HepG2 (cell line): ENCODE data around the gene RAB40C. TPM values are rescaled to one million over a fixed set of nuclear protein-coding genes. Genes with fewer than 3 reads are reported as not detected.

Source experiments
- ATAC-seq: fragments of 200-7000 bp; cut with Tn5 transposase; 3 replicates; pipeline ENCODE4 v1.9.1; 2020; ENCODE audit warnings: mild to moderate bottlenecking, moderate library complexity
- BruUV-seq: library from RNA; stranded (reverse); fragments of 400-500 nt; replicated peaks from 2 replicates; lab custom pipeline; 2021; lab: Mats Ljungman, UMichigan
- CTCF ChIA-PET: fragments of 300-600 bp; formaldehyde crosslinking; extraction: SDS; loops from one replicate; lab custom pipeline; 2021; ENCODE audit warnings: low total read pairs, inconsistent platforms, low intra/inter-chr PET ratio; lab: Yijun Ruan, JAX
- POLR2A ChIA-PET: fragments of 350-600 bp; sonication (Branson Sonifier 250); formaldehyde crosslinking; loops from one replicate; lab custom pipeline; 2020; ENCODE audit warnings: antibody characterized with exemption, inconsistent platforms; lab: Yijun Ruan, JAX
- DNase-seq: peaks from one replicate; pipeline ENCODE4 v3.0.0-alpha.2; 2015; ENCODE audit warnings: low spot score
- FAIRE-seq: peaks from 3 replicates; lab custom pipeline; 2011; peaks lifted over from hg19 to GRCh38; lab: Jason Lieb, UNC
- H2AFZ ChIP-seq: one replicate; pipeline ENCODE4 v1.6.1; 2011; ENCODE audit warnings: low read length, inconsistent platforms
- H3K27ac ChIP-seq: fragments of 300-600 bp; 3 replicates; pipeline ENCODE4 v1.8.0; 2011; ENCODE audit warnings: mixed run types, mild to moderate bottlenecking, mixed read lengths, low read length, inconsistent platforms; ENCODE audit not compliant: insufficient read depth; ENCODE audit errors: extremely low read length
- H3K27me3 ChIP-seq, 2 experiments: fragments of 200-600 bp in 1 of 2; 2 replicates in 1 of 2; 3 replicates in 1 of 2; pipeline versions ENCODE4 v1.6.0 to v1.8.0; 2011; ENCODE audit warnings: low read length in 2 of 2, mild to moderate bottlenecking in 2 of 2, moderate library complexity in 2 of 2, inconsistent platforms in 1 of 2; ENCODE audit not compliant: insufficient read depth in 2 of 2, control insufficient read depth in 1 of 2
- H3K36me3 ChIP-seq, 2 experiments: fragments of 200-600 bp in 1 of 2; replicated peaks in 1 of 2; 2 replicates in 1 of 2; 3 replicates in 1 of 2; pipeline versions ENCODE4 v1.5.1 to v1.8.0; 2011; ENCODE audit warnings: low read length in 2 of 2, inconsistent platforms in 1 of 2; ENCODE audit not compliant: insufficient read depth in 2 of 2, control insufficient read depth in 1 of 2
- H3K4me1 ChIP-seq: 2 replicates; pipeline ENCODE4 v1.5.1; 2012; ENCODE audit warnings: low read length, inconsistent platforms; ENCODE audit not compliant: insufficient read depth
- H3K4me2 ChIP-seq: 2 replicates; pipeline ENCODE4 v1.6.0; 2011; ENCODE audit warnings: low read depth, low read length, inconsistent platforms
- H3K4me3 ChIP-seq, 3 experiments: fragments of 200-600 bp in 1 of 3; sonication (generic), shearing (Covaris generic) in 1 of 3; replicated peaks in 1 of 3; 2 replicates each; pipeline ENCODE4 v1.5.1; 2011 to 2016; ENCODE audit warnings: low read length in 3 of 3, inconsistent platforms in 2 of 3, low read depth in 2 of 3, mild to moderate bottlenecking in 2 of 3, control low read depth in 1 of 3, mixed read lengths in 1 of 3; ENCODE audit not compliant: insufficient read depth in 1 of 3
- H3K79me2 ChIP-seq: one replicate; pipeline ENCODE4 v1.6.1; 2011; ENCODE audit warnings: low read length, inconsistent platforms; ENCODE audit not compliant: insufficient read depth
- H3K9ac ChIP-seq: 2 replicates; pipeline ENCODE4 v1.6.0; 2011; ENCODE audit warnings: mild to moderate bottlenecking, low read depth, low read length, inconsistent platforms; ENCODE audit not compliant: insufficient read depth
- H3K9me3 ChIP-seq: 2 replicates; pipeline ENCODE4 v1.5.1; 2012; ENCODE audit warnings: mild to moderate bottlenecking, low read length
- H4K20me1 ChIP-seq: 2 replicates; pipeline ENCODE4 v1.6.0; 2011; ENCODE audit warnings: inconsistent platforms, mild to moderate bottlenecking, low read length, moderate library complexity; ENCODE audit not compliant: insufficient read depth
- CC2D1A ChIP-seq: sonication (generic); formaldehyde crosslinking; IDR thresholded peaks from 2 replicates; pipeline ENCODE4 v1.8.1; 2023; ENCODE audit warnings: mild to moderate bottlenecking, missing genetic modification reagents
- FOXM1 ChIP-seq: sonication (generic); formaldehyde crosslinking; IDR thresholded peaks from 2 replicates; pipeline ENCODE4 v1.5.0; 2020; ENCODE audit warnings: missing genetic modification reagents
- FUBP1 ChIP-seq: sonication (generic); formaldehyde crosslinking; IDR thresholded peaks from 2 replicates; pipeline ENCODE4 v1.5.1; 2020; ENCODE audit warnings: missing genetic modification reagents, mild to moderate bottlenecking, borderline replicate concordance
- KAT8 ChIP-seq: IDR thresholded peaks from 2 replicates; pipeline ENCODE4 v1.6.1; 2016; ENCODE audit warnings: missing genetic modification reagents, missing compliant biosample characterization
- PTBP1 ChIP-seq: fragments of 200-400 bp; formaldehyde crosslinking; IDR thresholded peaks from 2 replicates; pipeline ENCODE4 v1.6.1; 2018; ENCODE audit warnings: low read length, low read depth; ENCODE audit not compliant: poor library complexity, severe bottlenecking
- RNF219 ChIP-seq: sonication (generic); formaldehyde crosslinking; IDR thresholded peaks from 2 replicates; pipeline ENCODE4 v1.5.0; 2020; ENCODE audit warnings: mild to moderate bottlenecking, missing genetic modification reagents
- SMARCE1 ChIP-seq: fragments of 450-650 bp; IDR thresholded peaks from 2 replicates; pipeline ENCODE4 v1.6.1; 2017; ENCODE audit warnings: borderline replicate concordance
- SP1 ChIP-seq, 2 experiments: fragments of 450-650 bp in 1 of 2; sonication (generic) in 1 of 2; formaldehyde crosslinking in 1 of 2; IDR thresholded peaks; 2 replicates each; pipeline versions ENCODE4 v1.4.0 to v1.6.1; 2016 to 2020; ENCODE audit warnings: missing genetic modification reagents in 1 of 2
- STAT6 ChIP-seq: sonication (generic); formaldehyde crosslinking; IDR thresholded peaks from 2 replicates; pipeline ENCODE4 v1.4.0; 2020; ENCODE audit warnings: missing genetic modification reagents, mild to moderate bottlenecking, borderline replicate concordance
- THYN1 ChIP-seq: sonication (generic); formaldehyde crosslinking; IDR thresholded peaks from 2 replicates; pipeline ENCODE4 v1.8.1; 2023; ENCODE audit warnings: low read depth, mild to moderate bottlenecking, moderate library complexity, missing genetic modification reagents, borderline replicate concordance
- ZBTB38 ChIP-seq: sonication (generic); formaldehyde crosslinking; IDR thresholded peaks from 2 replicates; pipeline ENCODE4 v1.5.1; 2020; ENCODE audit warnings: mild to moderate bottlenecking, missing genetic modification reagents
- ZNF513 ChIP-seq: sonication (generic); formaldehyde crosslinking; conservative IDR thresholded peaks from 2 replicates; pipeline ENCODE4 v1.5.0; 2020; ENCODE audit warnings: missing genetic modification reagents
- ZNF576 ChIP-seq: sonication (generic); formaldehyde crosslinking; IDR thresholded peaks from 2 replicates; pipeline ENCODE4 v1.4.0; 2020; ENCODE audit warnings: mild to moderate bottlenecking, missing genetic modification reagents
- WGBS: methylation state at CpG from one replicate; pipeline ENCODE4 v1.1.6; 2017; ENCODE audit warnings: low lambda C conversion rate; 5-methylcytosine and 5-hydroxymethylcytosine counted together
- in situ Hi-C: cut with HindIII; loops from 2 replicates; pipeline ENCODE4 v1.10.0; 2017; ENCODE audit warnings: low pct_unique_long_range_greater_than_20kb; ENCODE audit not compliant: extremely low pct_ligation_motif_present
- intact Hi-C: fragments of 100-400 bp; cut with micrococcal nuclease; formaldehyde crosslinking; loops from one replicate; pipeline ENCODE4 v1.10.0; 2022; ENCODE audit not compliant: unreplicated experiment
- polyA plus RNA-seq, 8 experiments: library from polyadenylated mRNA; depleted of rRNA in 3 of 8; stranded (reverse) in 7 of 8; unstranded in 1 of 8; fragments of >200 nt; fragmentation: Illumina TruSeq in 4 of 8; extraction: Trizol in 4 of 8; gene quantifications; 2 replicates each; pipeline versions ENCODE4 v1.2.1 to v1.2.3, GENCODE V29; 2011 to 2016; ENCODE audit warnings: low read depth in 4 of 8, missing spikeins in 1 of 8, mixed read lengths in 1 of 8; ENCODE audit not compliant: insufficient read depth in 1 of 8
- total RNA-seq, 5 experiments: library from RNA; depleted of rRNA; stranded (reverse); fragments of >200 nt; fragmentation: Illumina TruSeq; extraction: Trizol; gene quantifications; 2 replicates each; pipeline ENCODE4 v1.2.3, GENCODE V29; 2016; ENCODE audit warnings: low read depth in 1 of 5

The RAB40C gene
- total and polyA plus RNA-seq, 2 of the 13 experiments (the other 11 are each of a cell fraction or from before 2014, with no cell fraction given) = 7.7 to 11.5 TPM

GRCh38 chr16:603933-604332 is 14.1 kb downstream of the RAB40C start (continued):
- TF ChIP-seq KAT8 (CRISPR knock-in tag) (no peak), CC2D1A (CRISPR knock-in tag) (no peak), SMARCE1 (no peak), STAT6 (CRISPR knock-in tag) (no peak)

- ChIA-PET POLR2A (no interaction called here), CTCF (interaction anchor here (1.1 kb wide), 1 partner anchor 28 kb away, joined by 3 read pairs; no protein-coding TSS in a partner anchor)
- H3K27me3 ChIP-seq = no peaks in the 10 kb centered on the region
- no peaks in the 10 kb centered on the region for H3K9me3 ChIP-seq
- no peak overlapping the region for H3K27ac ChIP-seq
- no TSS peak for BruUV-seq
- H2AFZ ChIP-seq = no peak overlapping the region
- H3K36me3 ChIP-seq = 0 out of 5 replicates have a peak, but pooled peaks cover 0 to 3% of the 10 kb centered on the region in 2 experiments
- DNase-seq = no peak
- no peak for ATAC-seq
- peaks cover 17% of the 10 kb centered on the region for H3K4me1 ChIP-seq
- H3K9ac ChIP-seq = no peak overlapping the region
- H3K79me2 ChIP-seq = peaks cover 8% of the 10 kb centered on the region
- no peaks in the 10 kb centered on the region for H4K20me1 ChIP-seq
- in situ Hi-C loops = no loop called here
- TF ChIP-seq RNF219 (CRISPR knock-in tag) = no peak
- TF ChIP-seq ZNF576 (CRISPR knock-in tag) = no peak
- TF ChIP-seq ZBTB38 (CRISPR knock-in tag) = no peak
- TF ChIP-seq FUBP1 (CRISPR knock-in tag) = no peak
- no peak for TF ChIP-seq THYN1 (CRISPR knock-in tag)
- no peak for TF ChIP-seq SP1 (IDR thresholded peaks at IDR 0.05)
- no peak for TF ChIP-seq SP1 (CRISPR knock-in tag; IDR thresholded peaks at IDR 0.05)
- no peak for TF ChIP-seq ZNF513
- no peak for TF ChIP-seq FOXM1 (CRISPR knock-in tag)
- TF ChIP-seq PTBP1 = no peak
- no peak overlapping the region for H3K4me2 ChIP-seq
- FAIRE-seq = no peak
- whole genome bisulfite sequencing = 99% methylated on average over 9 of the region's 22 CpGs
- intact Hi-C loops = no loop called here
- no peak overlapping the region for H3K4me3 ChIP-seq
Observed at GRCh38 chr16:606656-607307, 16.9 kb downstream of the RAB40C start.
